Bronchial epithelial cell (primary cell): ENCODE data around the gene HOXB8. TPM values are rescaled to one million over a fixed set of nuclear protein-coding genes. Genes with fewer than 3 reads are reported as not detected.

Experiments used
- DNase-seq: peaks from one replicate; pipeline ENCODE4 v3.0.0-alpha.2; 2010; ENCODE audit warnings: low read depth
- FAIRE-seq: peaks from 2 replicates; lab custom pipeline; 2011; peaks lifted over from hg19 to GRCh38; lab: Jason Lieb, UNC
- H3K27me3 ChIP-seq: 2 replicates; pipeline ENCODE4 v1.5.1; 2011; ENCODE audit warnings: low read length; ENCODE audit not compliant: control insufficient read depth, insufficient read depth
- H3K36me3 ChIP-seq: 2 replicates; pipeline ENCODE4 v1.5.1; 2011; ENCODE audit warnings: low read length; ENCODE audit not compliant: control insufficient read depth, insufficient read depth
- H3K4me3 ChIP-seq: 2 replicates; pipeline ENCODE4 v1.5.1; 2011; ENCODE audit warnings: mild to moderate bottlenecking, low read depth, low read length, control low read depth
- total RNA-seq: library from RNA; depleted of rRNA; stranded (reverse); fragments of >200 nt; gene quantifications from 2 replicates; pipeline ENCODE4 v1.2.1, GENCODE V29; 2014
- TF ChIP-seq, protein P1 (sequence below): IDR thresholded peaks from 2 replicates; pipeline ENCODE4 v1.5.1; 2011; ENCODE audit warnings: mild to moderate bottlenecking, moderate library complexity, low read length, control low read depth, inconsistent platforms; ENCODE audit not compliant: insufficient read depth, severe bottlenecking

Gene HOXB8
- total RNA-seq, 1 donor from 2014 or later: not detected

DNA sequence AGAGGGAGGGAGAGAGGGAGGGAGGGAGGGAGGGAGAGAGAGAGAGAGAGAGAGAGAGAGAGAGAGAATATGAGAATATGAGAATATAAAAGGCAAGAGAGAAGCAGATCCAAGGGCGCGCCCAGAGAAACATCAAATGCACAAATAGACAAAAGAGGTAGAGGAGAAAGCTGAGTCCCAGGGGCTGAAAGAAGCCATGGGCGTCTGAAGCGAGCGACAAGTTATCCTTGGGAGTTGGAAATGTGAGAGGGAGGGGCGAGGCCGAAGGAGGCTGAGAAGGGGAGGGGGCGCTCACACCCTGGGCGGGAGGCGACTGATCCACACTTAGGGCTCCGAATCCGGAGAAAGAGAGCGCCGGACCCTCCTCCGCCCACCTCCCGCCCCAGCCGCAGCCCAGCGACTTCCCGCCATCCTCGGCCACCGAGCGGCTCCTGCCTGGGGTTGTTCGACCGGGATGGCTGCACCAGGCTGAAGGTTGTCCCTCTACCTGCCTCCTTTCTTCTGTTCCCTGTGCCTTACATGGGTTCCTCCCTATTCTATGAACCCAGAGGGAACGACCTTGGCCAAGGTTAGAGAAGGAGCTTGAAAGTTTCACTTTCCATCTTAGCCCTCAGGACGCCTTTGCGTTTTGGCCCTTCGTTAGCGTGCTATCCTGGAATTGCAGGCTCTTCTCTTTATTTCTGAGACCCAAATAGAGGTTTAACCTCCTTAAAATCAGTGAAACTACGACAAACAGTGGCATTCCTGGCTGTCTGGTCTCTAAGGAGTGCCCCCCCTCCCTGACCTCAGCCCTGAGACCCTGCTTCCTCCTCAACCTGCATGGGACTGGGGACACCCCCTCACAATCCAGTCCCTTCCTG, 32.2 kb upstream of the HOXB8 start:
- DNase-seq (no peak), FAIRE-seq (no peak)
- Histone ChIP-seq H3K27me3 (peaks cover 49% of the 10 kb centered on the region), H3K4me3 (no peak overlapping the region), H3K36me3 (no peaks in the 10 kb centered on the region)
- TF ChIP-seq, protein P1, sequence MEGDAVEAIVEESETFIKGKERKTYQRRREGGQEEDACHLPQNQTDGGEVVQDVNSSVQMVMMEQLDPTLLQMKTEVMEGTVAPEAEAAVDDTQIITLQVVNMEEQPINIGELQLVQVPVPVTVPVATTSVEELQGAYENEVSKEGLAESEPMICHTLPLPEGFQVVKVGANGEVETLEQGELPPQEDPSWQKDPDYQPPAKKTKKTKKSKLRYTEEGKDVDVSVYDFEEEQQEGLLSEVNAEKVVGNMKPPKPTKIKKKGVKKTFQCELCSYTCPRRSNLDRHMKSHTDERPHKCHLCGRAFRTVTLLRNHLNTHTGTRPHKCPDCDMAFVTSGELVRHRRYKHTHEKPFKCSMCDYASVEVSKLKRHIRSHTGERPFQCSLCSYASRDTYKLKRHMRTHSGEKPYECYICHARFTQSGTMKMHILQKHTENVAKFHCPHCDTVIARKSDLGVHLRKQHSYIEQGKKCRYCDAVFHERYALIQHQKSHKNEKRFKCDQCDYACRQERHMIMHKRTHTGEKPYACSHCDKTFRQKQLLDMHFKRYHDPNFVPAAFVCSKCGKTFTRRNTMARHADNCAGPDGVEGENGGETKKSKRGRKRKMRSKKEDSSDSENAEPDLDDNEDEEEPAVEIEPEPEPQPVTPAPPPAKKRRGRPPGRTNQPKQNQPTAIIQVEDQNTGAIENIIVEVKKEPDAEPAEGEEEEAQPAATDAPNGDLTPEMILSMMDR: no peak

DNA sequence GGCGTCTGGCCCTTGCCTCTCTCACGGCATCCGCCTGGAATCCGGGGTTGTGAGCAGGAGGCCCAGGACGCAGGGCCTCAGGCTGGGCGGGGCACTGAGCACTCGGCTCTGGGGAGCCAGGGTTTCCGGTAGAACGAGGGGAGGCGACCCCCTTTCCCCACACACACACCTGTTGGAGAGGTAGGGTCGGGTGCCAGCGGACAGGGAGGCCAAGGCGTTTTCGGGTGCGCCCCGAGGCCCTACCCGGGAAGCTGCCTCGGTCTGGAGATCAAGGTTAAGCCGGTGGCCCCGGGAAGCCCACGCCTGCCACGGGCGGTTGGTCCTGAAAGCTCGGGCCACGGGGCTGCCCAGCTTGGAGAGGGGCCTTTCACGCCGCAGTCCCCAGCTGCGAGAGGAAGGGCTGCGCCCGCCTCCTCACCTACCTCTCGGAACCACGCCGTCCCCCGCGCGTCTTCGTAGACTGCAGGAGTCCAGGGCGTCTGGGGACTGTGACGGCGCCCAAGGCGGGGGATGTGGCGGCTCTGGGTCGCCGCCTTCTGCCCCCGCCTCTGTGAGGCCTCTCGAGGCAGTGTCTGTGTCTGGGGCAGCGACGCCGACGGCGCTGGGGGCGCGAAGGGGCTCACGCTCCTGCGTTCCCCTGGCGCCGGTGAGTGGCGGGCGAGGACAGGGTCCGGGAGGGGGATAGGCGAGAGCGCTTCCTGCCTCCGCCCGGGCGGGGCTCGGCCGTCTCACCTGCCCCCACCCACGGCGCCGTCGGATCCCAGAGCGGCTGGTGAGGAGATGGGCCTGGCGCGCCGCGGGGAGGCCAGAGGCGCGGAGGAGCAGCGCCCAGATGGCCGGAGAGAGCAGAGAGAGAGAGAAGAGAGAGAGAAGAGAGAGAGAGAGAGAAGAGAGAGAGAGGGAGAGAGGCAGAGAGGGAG, 31.4 kb upstream of the HOXB8 start:
- TF ChIP-seq, protein P1: no peak
- no peak for DNase-seq
- Histone ChIP-seq H3K4me3 (no peak overlapping the region), H3K36me3 (no peaks in the 10 kb centered on the region), H3K27me3 (peaks cover 56% of the 10 kb centered on the region)
- no peak for FAIRE-seq

DNA sequence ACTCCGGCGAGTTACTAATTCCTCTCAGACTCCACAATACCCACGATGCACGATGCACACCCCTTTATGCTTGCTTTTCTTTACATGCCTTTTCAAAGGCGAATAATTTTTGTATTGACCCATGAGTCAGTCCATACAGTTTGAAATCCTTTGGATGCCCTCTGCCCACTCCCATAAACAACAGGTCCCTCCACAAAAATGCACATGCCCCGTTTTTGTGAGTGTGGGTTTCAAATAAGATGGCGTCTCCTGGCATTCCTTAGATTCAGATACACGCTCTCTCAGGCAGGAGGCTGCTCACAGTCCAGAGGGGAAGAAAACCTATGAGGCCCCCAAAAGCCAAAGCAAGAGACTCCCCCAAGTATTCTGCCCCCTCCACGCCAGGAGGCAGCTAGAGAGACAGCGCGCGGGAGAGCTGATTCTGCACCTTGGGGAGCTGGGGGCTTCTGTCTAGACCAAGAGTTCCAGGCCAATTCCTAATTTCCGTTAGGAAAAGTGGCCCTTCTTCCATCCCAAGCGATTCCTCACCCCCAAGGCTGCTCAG, 30.6 kb upstream of the HOXB8 start:
- Histone ChIP-seq H3K27me3 (peaks cover 63% of the 10 kb centered on the region), H3K4me3 (no peak overlapping the region), H3K36me3 (no peaks in the 10 kb centered on the region)
- no peak for FAIRE-seq
- TF ChIP-seq, protein P1: no peak
- DNase-seq: no peak

DNA sequence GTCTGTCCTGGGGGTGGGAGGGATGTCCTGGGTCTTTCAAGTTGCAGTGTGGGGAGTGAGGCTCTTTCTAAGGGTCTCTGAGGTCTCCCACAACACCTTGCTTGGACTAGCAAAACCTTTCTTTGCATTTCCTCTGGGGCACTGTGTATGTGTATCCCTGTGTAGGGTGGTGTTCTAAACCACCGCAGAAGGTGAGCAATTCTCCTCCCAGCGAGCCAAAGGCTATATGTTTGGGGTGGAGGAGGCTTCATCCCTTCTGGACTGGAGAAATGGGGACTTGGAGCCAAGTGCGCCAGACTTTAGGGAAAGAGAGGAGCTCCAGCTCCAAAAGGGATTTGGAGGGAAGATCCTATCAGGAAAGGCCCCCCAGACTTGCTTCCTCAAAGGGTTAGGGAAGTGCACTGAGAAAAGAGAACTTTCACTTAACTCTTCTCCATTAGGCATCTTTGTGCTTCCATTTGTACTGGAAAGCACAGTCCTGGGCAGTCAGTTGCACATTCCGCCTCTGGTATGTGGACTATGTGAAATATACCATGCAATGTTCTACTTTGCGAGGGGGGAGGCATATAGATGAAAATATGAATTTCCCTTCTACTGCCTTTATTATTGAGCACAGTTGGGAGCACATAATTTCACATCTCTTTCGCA, 29.9 kb upstream of the HOXB8 start:
- H3K4me3 ChIP-seq: no peak overlapping the region
- H3K27me3 ChIP-seq: peaks cover 69% of the 10 kb centered on the region
- H3K36me3 ChIP-seq: no peaks in the 10 kb centered on the region
- DNase-seq (no peak), FAIRE-seq (no peak)
- TF ChIP-seq, protein P1: no peak

DNA sequence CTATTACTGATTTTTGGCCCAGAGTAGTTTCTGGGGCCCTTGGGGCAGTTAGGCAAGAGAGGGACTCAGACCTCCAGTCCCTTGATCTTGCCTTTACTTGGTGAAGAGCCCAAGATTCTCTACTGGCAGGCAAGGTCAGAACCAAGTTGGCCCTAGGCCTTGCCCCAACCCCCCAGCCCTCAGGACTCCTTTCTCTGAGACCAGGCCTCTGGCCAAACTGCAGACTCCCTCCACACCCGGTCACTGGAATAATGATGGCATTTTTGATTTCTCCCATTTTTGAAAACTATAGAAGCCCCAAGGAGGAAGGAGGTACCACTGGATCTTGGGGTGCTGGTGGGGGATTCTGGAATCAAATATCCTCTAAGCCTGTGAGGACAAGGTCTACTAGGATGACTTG, 29.1 kb upstream of the HOXB8 start:
- TF ChIP-seq, protein P1: no peak
- no peak for FAIRE-seq
- Histone ChIP-seq H3K4me3 (no peak overlapping the region), H3K27me3 (peaks cover 75% of the 10 kb centered on the region), H3K36me3 (no peaks in the 10 kb centered on the region)
- no peak for DNase-seq
